GM18870 (cell line): ENCODE measurements around the gene DNAH9.

Experiments
- ATAC-seq: cut with Tn5 transposase; IDR thresholded peaks from one replicate; pipeline ENCODE4 v1.9.1; 2021; ENCODE audit warnings: moderate library complexity; ENCODE audit not compliant: unreplicated experiment

The DNAH9 gene

DNA sequence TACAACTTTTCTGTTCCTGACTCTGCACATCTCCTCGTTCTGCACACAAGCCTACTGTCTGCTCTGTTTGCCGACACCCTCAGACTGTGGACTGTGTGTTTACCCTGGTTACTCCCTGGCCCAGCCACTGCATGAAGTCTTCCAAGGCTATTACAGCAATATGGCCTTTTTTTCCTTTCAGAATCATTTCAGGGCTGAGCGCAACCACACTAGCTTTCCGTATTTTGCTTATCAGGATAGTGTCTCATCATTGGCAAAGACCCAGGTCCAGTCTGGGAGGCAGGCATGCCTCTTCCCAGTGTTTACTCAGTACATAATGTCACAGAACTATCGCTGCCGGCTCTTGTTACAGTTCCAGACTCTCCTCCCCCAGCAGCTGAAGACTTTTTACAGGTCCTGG lies 10.1 kb downstream of the DNAH9 start:
- no peak for ATAC-seq

DNA sequence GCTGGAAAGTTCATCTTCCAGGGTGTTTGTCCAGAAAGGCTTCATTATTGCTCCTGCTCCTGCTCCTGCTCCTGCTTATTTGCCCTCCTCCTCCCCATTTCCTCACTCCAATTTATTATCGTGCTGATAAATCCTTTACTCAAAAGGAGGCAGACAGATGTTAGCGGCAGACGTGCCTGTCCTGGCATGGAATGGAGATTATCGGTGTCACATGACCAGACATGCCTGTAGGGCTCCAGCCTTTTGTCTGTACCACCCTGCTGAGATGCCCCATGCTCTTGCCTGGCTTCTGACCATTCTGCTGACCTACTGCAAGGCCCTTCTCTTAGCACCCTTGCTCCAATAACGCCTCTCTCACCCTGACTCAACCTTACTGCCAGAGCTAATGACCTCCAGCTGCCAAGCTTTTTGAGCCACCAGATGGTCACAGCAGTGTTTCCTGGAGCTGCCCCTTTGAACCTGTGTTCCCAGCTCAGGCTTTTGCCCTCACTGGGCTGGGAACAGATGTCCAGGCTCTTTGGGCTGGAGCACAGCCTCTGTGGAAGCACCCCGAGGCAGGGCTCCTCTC lies 12.8 kb downstream of the DNAH9 start:
- ATAC-seq: no peak

- ATAC-seq: no peak
Measured at GRCh38 chr17:11612956-11613355, 14.7 kb downstream of the DNAH9 start.

GRCh38 chr17:11618861-11619566 lies 20.7 kb downstream of the DNAH9 start:
- no peak for ATAC-seq

DNA sequence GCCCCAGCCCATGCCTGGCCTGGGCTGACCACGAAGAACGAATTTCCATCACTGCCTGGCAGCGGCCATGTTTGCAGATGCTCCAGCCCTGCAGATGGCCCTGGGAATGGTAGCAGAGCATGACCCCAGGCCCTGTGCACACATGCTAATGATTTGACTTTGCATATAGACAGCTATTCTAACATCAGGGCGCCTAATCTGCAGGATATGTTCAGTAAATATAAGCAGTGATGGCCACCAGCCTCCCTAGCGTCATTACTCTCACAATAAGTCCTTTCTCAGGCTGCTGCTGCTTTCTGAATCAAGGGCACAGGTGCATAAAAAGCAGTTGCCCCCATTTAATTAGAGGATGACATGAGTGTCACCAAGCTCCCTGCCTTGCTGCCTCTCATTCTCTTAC lies 24.2 kb downstream of the DNAH9 start:
- ATAC-seq: no peak

DNA sequence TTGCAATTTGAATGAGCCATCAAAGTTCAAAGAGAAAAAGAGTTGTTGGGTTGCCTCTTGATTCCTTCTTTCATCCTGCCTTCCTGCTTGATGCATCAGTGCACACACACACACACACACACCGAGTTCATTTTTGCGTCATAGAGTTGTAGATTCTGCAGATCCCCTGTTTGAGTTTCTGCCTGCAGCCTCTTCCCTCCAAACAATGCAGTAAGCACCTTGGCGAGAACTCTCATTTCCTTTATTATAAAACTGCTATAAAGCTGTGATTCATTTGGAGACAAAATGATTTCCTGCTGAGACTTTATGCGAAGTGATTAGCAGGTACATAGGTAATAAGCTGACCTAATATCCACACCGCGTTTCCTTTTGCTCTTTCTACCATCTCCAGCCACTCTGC lies 26.7 kb downstream of the DNAH9 start:
- ATAC-seq: no peak

DNA sequence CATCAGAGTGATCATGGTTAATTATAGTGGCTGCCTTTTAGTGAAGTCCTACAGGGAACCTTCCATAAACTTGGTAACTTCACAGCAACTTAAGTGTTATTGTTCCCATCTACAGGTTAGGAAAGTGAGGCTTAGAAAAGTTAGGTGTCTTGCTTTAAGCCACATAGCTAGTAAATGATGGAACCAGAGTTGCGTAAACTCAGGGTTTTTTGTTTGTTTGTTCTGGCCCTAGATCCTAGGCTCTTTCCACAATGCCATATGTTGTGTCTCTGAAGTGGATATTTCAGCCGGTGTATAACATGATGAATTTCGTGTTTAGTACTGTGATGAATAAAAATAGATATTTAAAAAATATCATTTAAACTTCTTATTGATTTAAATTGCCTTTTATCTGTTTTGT lies 27.6 kb downstream of the DNAH9 start:
- ATAC-seq: no peak

- ATAC-seq: no peak
Measured at GRCh38 chr17:11627301-11627940, 29.2 kb downstream of the DNAH9 start.

- no peak for ATAC-seq
Measured at GRCh38 chr17:11628374-11628773, 30.1 kb downstream of the DNAH9 start.

- no peak for ATAC-seq
Measured at GRCh38 chr17:11628831-11629230, 30.6 kb downstream of the DNAH9 start.

- no peak for ATAC-seq
Measured at GRCh38 chr17:11636771-11637170, 38.5 kb downstream of the DNAH9 start.

DNA sequence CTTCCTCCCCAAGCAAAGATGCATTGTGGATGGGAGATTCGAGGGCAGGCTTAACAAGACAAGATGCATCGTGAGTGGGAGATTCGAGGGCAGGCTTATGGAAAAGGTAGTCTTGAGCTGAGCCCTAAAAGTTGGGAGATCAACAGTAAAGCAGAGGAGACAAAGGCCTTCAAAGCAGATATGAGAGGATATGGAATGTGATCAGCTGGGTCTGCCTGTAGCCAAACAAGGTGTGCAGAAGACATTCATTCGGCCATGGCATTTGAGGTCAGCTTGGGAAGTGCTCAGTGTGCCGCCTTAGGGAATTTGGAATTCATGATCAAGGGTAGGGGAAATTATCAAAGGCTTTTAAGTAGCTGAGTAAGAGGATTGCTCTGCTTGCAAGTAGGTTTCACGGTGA lies 39.5 kb downstream of the DNAH9 start:
- no peak for ATAC-seq

DNA sequence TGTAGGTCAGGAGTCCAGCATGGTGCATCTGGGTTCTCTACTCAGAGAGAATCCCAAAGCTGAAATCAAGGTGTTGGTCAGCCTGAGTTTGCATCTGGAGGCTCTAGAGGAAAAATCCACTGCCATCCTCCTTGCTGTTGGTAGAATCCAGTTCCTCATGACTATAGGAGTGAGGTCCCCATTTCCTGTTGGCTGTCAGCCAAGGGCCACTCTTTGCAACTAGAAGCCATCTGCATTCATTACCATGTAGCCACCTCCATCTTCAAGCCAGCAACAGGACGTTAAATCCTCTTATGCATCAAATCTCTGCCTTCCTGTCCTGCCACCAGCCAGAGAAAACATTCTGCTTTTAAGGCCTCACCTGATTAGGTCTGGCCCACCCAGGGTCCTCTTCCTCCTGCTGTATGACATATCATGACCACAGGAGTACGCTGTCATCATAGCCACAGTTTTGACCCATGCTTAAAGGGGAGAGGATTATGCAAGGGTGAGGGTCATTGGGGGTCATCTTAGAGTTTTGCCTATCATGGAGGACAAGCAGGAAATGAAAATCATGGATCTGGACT lies 40.5 kb downstream of the DNAH9 start:
- ATAC-seq: no peak

GRCh38 chr17:11639736-11640462 lies 41.6 kb downstream of the DNAH9 start:
- ATAC-seq: no peak

- no peak for ATAC-seq
Measured at GRCh38 chr17:11640463-11640814, 42.2 kb downstream of the DNAH9 start.

GRCh38 chr17:11641521-11642275 lies 43.4 kb downstream of the DNAH9 start:
- ATAC-seq: no peak

- no peak for ATAC-seq
Measured at GRCh38 chr17:11642655-11643054, 44.4 kb downstream of the DNAH9 start.

GRCh38 chr17:11643851-11644250 lies 45.6 kb downstream of the DNAH9 start:
- ATAC-seq: no peak

DNA sequence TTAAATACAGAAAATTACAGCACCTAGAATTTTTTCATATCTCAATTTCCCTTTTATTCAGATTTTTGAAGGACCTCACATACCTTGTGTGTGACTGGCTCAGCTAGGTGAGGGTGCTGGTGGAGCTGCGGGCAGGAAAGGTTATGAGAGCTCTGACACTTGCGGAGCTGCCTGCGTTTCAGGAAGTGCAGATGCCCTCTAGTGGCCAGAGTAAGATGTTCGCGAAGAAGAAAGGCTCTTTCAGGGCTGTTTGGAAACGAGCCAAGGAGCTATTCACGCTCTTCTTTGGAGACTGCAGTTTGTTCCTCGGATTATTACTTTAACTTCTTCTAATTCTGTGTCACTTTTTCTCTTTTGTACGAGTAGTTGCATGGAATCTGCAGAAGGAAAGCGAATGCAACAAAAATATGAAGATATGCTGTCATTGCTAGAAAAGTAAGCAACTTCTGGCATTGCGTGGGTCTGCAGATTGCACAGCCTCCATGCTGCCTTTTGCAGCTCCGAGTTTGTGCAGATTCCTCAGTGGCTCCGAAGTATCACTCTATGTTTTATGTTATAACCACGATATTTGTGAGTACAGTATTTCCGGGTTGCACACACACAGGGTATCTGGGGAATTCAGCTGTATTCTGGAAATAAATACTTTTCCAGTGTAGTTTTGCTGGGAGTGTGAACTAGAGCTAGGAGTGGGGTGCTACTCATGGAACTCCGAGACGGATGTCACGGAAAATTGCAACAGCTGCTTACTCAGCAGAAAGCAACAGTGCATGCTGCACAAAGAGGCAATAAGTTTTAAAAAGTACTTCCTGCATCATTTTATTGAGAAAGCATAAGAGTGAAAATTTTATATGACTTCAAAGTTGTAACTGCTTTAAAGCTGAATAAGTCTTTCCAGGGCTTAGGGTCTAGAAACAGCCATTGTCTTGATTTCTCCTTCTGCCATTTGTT lies 46.3 kb downstream of the DNAH9 start:
- no peak for ATAC-seq

DNA sequence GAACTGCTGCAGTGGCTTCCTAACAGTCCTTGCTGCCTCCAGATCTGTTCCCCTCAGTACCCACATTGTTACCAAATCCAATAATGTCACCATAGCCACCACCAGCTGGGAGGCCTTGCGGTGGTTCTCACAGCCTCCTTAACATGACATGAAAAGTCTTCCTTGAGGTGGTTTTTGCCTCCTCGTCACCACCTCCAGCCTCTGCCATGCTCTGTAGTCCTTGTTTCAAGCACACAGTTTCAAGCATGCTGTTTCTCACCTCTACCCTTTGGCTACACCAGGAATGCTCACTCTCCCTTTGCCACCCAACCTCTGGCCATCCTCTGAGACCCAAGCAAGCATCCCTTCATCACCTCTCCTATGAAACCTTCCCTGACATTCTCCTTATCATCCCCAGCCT lies 47.2 kb downstream of the DNAH9 start:
- ATAC-seq: no peak
